ENCODE measurements around the gene CASR. TPM values are rescaled to one million over a fixed set of nuclear protein-coding genes. Genes with fewer than 3 reads are reported as not detected.
A peak's percentile ranks its signal among the peaks of the same experiment; 100 is the strongest.

The CASR gene
- polyA plus RNA-seq, 2 of the 4 experiments (the other 2 are of a cell fraction) = not detected

- Histone ChIP-seq H3K4me3 (no peak overlapping the region), H3K4me2 (no peak overlapping the region), H3K27ac (no peak overlapping the region), H3K4me1 (no peaks in the 10 kb centered on the region), H3K9me3 (no peaks in the 10 kb centered on the region)
- no peak for FAIRE-seq
- ChIA-PET POLR2A (no interaction called here), CTCF (interaction anchor here (0.6 to 1.5 kb wide), 2 partner anchors 25 to 212 kb away, joined by 3 to 4 read pairs; no protein-coding TSS in a partner anchor)
- ATAC-seq = no peak
- DNase-seq (ENCODE audit: low read depth in 1 of 2, low spot score in 1 of 2) = no peak
- TF ChIP-seq REST (IDR thresholded peaks at IDR 0.05) = no peak
- TF ChIP-seq CEBPB (IDR thresholded peaks at IDR 0.05) = no peak
- TF ChIP-seq E2F6 (IDR thresholded peaks at IDR 0.05; ENCODE audit: borderline replicate concordance, low read depth) = no peak
- TF ChIP-seq KDM1A (IDR thresholded peaks at IDR 0.05; ENCODE audit: low read depth) = no peak
- no peak for TF ChIP-seq ZFP36 (IDR thresholded peaks at IDR 0.05; ENCODE audit: borderline replicate concordance, partially characterized antibody)
- TF ChIP-seq CTCF (IDR thresholded peaks at IDR 0.05) = no peak
- no peak for TF ChIP-seq PHF8 (IDR thresholded peaks at IDR 0.05; ENCODE audit: borderline replicate concordance, low read depth)
- 53% methylated on average over 3 of the region's 3 CpGs for WGBS (ENCODE audit: missing lambda C conversion rate)
These were observed 129.8 kb downstream of the CASR start for GRCh38 chr3:122313281-122313680.

- ATAC-seq (no peak), DNase-seq (ENCODE audit: low read depth in 1 of 2, low spot score in 1 of 2) (no peak), FAIRE-seq (no peak)
- H3K4me2 ChIP-seq = no peak overlapping the region
- ChIA-PET CTCF (interaction anchor here (0.7 to 2.1 kb wide), 3 partner anchors 8 to 221 kb away, joined by 3 to 5 read pairs (median 4); no protein-coding TSS in a partner anchor), POLR2A (no interaction called here)
- 13% methylated on average over 2 of the region's 2 CpGs for WGBS (ENCODE audit: missing lambda C conversion rate)
- H3K27ac ChIP-seq = no peak overlapping the region
- no peak for TF ChIP-seq ESRRA (IDR thresholded peaks at IDR 0.05; ENCODE audit: borderline replicate concordance, low read length)
- H3K9me3 ChIP-seq = no peaks in the 10 kb centered on the region; the same call in 2 of the 3 replicates
- H3K4me1 ChIP-seq = no peaks in the 10 kb centered on the region
- no peak overlapping the region for H3K4me3 ChIP-seq
These were observed 130.9 kb downstream of the CASR start for GRCh38 chr3:122314228-122314876.

- no peak for DNase-seq (ENCODE audit: low read depth in 1 of 2, low spot score in 1 of 2)
- ChIA-PET POLR2A (no interaction called here), CTCF (interaction anchor here (0.9 to 2.1 kb wide), 2 partner anchors 9 to 14 kb away, joined by 3 to 5 read pairs; no protein-coding TSS in a partner anchor)
- Histone ChIP-seq H3K4me2 (no peak overlapping the region), H3K27ac (no peak overlapping the region), H3K4me1 (no peaks in the 10 kb centered on the region), H3K9me3 (no peaks in the 10 kb centered on the region; the same call in 2 of the 3 replicates), H3K4me3 (no peak overlapping the region)
- FAIRE-seq = no peak
- TF ChIP-seq MYC (IDR thresholded peaks at IDR 0.05; ENCODE audit: borderline replicate concordance, low read length) (no peak), HES2 (IDR thresholded peaks at IDR 0.05) (no peak), KDM1A (IDR thresholded peaks at IDR 0.05; ENCODE audit: low read depth) (no peak), POLR2AphosphoS2 (conservative IDR thresholded peaks at IDR 0.05; ENCODE audit: low read length) (no peak), RFX5 (IDR thresholded peaks at IDR 0.05) (no peak), HOXB13 (CRISPR knock-in tag; IDR thresholded peaks at IDR 0.05; ENCODE audit: low read depth) (no peak)
- 63% methylated on average over 4 of the region's 4 CpGs for WGBS (ENCODE audit: missing lambda C conversion rate)
- peak in 1 of 2 experiments; percentile 22; a peak in 1 of 6 replicates for ATAC-seq
These were observed 132.2 kb downstream of the CASR start for GRCh38 chr3:122315619-122316018.
